Kasumi-1 (cell line): Measurements from ENCODE around the gene SPRED1.

Experiments
- DNase-seq, 2 experiments: peaks; one replicate each; lab custom pipeline; 2025; lab: John Stamatoyannopoulos, UW

The SPRED1 gene

GRCh38 chr15:38252481-38253350 lies at the start of gene SPRED1:
SPRED1 (plus strand) TSS chr15:38252836; CDS start chr15:38253186, 350 bp downstream.
- DNase-seq: no peak

GRCh38 chr15:38205526-38206272 lies 46.9 kb upstream of the SPRED1 start:
- no peak for DNase-seq

DNA sequence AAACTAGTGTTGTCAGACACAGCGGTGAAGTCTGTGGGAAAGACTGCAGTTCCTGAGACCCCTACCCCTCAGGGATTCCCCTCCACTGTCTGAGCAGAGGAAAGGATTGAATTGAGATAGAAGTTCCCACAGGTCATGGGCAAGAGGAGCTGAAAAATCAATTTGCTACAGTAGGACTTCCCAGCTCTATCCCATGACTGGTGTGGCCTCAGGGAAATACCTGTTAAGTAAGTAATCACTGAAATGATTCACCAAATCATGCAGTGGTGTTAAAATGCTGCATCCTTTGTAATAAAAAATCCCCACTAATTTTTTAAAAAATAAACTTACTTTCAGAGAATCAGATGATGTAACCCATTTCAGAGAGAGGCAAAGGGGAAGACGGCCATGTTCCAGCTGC lies 45.0 kb upstream of the SPRED1 start:
- no peak for DNase-seq

- no peak for DNase-seq
Measured at GRCh38 chr15:38208206-38208605, 44.4 kb upstream of the SPRED1 start.

- DNase-seq: no peak
Measured at GRCh38 chr15:38208779-38209178, 43.9 kb upstream of the SPRED1 start.

- no peak for DNase-seq
Measured at GRCh38 chr15:38211249-38211648, 41.4 kb upstream of the SPRED1 start.

GRCh38 chr15:38211811-38212210 lies 40.8 kb upstream of the SPRED1 start:
- no peak for DNase-seq

- no peak for DNase-seq
Measured at GRCh38 chr15:38212729-38213351, 39.8 kb upstream of the SPRED1 start.

GRCh38 chr15:38213356-38213755 lies 39.3 kb upstream of the SPRED1 start:
- no peak for DNase-seq

GRCh38 chr15:38215707-38216106 lies 36.9 kb upstream of the SPRED1 start:
- no peak for DNase-seq

GRCh38 chr15:38216763-38217162 lies 35.9 kb upstream of the SPRED1 start:
- no peak for DNase-seq

DNA sequence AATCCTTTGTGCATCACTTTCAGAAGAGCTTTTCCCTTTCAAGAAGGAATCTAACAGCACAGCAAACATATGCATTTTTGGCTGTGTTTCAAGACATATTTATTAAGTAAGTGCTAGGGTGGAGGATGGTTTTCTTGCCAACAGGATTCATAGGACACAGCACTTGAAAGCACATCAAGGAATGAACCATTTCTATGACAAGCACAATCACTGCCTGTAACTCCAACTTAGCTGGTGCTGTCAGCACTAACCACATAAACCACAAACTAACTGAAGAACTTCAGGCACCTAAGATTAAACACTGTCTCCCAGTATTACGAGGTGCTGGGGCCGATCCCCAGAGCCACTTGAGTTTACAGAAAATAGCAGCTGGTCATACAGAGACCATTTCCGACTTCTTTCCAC lies 35.4 kb upstream of the SPRED1 start:
- DNase-seq: no peak

- DNase-seq: no peak
Measured at GRCh38 chr15:38217788-38218609, 34.6 kb upstream of the SPRED1 start.

GRCh38 chr15:38220606-38221273 lies 31.9 kb upstream of the SPRED1 start:
- DNase-seq: no peak

DNA sequence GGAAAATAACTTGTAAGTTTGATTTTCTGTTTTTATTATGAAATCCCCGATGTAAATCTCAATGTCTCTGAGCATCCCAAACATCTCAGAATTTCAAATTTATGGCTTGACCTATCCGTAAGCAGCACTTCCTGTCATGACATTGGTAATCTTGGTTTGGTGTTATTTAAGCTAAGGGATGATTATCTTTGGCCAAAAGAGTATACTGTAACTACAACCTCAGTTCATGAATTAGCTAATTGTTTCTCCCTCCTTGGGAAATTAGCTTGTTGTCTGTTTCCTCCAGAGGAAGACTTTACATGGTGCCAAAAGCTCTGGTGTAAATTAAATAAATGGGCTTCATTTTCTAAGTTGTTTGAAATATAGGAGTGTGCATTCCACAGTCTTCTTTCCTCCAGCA lies 28.1 kb upstream of the SPRED1 start:
- no peak for DNase-seq

DNA sequence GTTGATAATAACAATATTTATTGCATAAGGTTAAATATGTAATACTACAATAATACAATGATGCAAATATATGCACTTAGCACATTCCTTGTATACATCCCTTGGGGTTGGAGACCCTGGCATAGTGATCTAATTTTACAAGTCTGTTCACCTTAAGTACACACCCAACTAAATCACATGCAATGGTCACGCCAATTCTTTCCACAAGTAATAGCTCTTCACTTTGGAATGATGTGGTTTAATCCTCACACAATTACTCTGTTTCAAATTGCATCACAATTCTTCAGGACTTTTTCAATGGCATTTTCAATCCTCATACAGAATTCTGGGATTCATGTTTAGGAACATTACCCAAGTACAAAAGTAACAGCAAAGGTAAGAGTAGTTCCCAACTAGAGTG lies 27.3 kb upstream of the SPRED1 start:
- DNase-seq: no peak

GRCh38 chr15:38226608-38227266 lies 25.9 kb upstream of the SPRED1 start:
- no peak for DNase-seq

DNA sequence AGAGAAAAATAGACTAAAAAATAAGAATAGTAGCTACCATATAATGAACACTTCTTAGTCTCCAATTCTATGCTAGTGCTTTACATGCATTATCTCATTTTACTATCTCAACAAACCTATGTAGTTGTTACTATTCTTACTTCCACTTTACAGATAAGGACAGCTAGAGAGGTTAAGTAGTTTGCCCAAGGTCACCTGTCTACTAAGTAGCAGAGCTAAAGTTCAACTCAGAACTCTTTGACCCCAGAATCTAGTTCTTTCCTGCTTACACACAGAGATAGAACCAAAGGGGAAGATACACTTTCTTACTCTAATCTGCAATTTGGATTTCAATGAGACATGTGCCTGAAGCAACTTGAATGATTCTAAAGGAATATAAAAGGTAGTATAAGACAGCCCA lies 24.7 kb upstream of the SPRED1 start:
- DNase-seq: no peak

GRCh38 chr15:38228618-38229017 lies 24.0 kb upstream of the SPRED1 start:
- DNase-seq: no peak

DNA sequence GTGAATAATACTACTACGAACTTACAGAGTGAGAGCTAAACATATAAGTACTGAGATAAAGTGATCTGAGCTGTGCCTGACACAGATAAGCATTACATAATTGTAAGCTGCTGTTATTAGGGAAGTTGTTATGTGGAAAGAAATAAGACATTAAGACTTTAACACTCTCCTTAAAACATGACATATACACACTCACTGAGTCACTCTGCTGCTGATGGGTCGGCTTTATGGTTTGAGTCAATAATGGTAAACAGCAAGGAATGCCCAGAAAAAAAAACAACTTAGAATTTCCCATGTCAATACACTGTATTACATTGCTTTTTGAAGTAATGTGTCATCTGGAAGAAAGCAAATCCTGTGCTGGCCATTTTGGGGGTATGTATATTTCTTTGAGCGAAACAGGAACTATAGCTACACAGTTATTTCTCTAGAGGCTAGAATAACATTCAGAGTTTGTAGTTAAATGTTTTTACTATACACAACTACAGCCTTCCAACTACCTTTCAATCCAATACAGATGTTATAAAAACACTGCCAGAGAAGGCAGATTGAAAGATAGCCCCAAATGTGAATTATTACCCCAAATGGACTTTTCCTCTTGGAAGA lies 22.8 kb upstream of the SPRED1 start:
- DNase-seq: no peak
